AG09319 (cell line): ENCODE data around the gene MEX3D.

Experiments
- DNase-seq: peaks from one replicate; pipeline ENCODE4 v3.0.0-alpha.2; 2010; ENCODE audit warnings: low read depth; ENCODE audit errors: extremely low read depth
- CTCF ChIP-seq: IDR thresholded peaks from 2 replicates; pipeline ENCODE4 v1.5.1; 2011; ENCODE audit warnings: low read depth, mild to moderate bottlenecking, inconsistent platforms, low read length, moderate library complexity

Gene MEX3D

DNA sequence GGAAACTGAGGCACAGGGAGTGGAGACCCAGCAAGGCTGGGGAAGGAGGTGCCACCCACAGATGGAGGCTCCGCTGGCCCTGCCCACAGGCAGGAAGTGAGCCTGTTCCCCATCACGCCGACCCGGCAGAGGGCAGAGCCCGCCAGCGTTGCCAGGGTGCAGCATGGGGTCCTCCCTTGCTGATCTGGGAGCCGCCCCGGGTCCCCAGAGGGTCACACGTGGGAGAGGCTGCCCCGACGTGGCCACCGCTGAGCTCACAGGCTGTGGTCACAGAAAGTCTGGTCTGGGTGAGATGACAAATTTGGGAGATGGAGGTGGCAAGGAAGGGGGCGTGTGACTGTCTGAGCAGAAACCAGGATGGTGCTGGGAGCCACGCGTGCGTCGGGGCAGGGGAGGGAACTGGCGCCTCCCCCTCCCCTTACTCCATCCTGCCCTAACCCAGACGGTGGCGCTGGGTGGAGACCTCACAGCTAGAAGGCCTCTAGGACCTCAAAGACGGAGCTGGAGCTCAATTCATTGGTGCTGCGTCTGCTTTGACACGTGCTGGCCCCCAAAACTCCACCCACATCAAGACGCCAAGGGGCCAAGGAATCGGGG, 7.7 kb downstream of the MEX3D start:
- no peak for TF ChIP-seq CTCF
- DNase-seq, result no peak

- no peak for DNase-seq
- TF ChIP-seq CTCF, result no peak
These were observed 9.6 kb downstream of the MEX3D start for GRCh38 chr19:1558552-1558951.

DNA sequence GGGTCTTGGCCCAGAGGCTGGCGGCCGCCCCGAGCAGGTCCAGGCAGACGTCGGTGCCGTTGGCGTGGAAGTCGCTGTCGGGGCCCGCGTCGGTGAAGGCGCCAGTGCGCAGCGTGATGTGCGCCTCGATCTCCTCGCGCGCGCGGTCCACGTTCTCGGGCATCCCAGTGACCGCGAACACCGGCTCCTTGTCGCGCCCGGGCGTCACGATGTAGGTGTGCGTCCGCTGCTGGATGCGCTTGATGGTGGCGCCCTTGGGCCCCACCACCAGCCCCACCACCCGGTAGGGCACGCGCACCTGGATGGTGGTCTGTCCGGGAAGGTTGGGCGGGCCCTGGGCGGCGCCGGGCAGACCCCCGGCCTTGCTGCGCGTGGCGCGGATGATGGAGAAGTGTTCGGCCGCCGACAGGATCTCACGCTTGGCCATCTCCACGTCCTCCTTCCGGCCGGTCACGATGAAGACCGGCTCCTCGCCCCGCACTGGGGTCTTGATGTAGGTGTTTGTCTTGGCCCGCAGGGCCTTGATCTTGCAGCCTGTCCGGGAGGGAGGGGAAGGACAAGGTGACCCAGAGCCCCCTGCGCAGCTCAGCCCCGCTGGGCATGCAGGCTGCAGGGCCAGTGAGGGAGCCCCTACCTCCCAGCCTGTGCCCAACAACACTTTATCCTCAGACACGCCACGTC, 11.6 kb downstream of the MEX3D start:
- TF ChIP-seq CTCF, result no peak
- DNase-seq, result no peak

- TF ChIP-seq CTCF, result no peak
These were observed 12.4 kb downstream of the MEX3D start for GRCh38 chr19:1555487-1556389.

DNA sequence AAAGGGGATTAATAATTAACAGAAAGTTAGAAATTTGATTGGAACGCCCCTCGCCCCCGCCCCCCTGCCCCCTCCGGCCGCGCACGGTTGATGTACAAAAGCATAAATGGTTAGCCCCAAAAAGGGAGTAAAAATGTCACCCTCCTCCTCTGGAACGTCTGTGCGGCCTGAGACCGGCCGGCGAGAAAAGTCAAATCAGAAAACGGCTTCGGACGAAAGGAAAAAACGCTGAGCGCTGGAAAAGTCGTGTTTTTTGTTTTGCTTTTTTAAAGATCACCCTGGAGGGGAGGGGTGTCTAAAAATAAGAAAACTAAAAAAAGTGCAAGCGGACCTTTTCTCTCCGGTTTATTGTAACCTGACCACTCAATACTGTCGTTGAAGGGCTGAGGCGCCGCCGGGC, 13.2 kb downstream of the MEX3D start:
- TF ChIP-seq CTCF, result no peak

More at GRCh38 chr19:1555487-1556389, 12.4 kb downstream of the MEX3D start:
- DNase-seq, result no peak

DNA sequence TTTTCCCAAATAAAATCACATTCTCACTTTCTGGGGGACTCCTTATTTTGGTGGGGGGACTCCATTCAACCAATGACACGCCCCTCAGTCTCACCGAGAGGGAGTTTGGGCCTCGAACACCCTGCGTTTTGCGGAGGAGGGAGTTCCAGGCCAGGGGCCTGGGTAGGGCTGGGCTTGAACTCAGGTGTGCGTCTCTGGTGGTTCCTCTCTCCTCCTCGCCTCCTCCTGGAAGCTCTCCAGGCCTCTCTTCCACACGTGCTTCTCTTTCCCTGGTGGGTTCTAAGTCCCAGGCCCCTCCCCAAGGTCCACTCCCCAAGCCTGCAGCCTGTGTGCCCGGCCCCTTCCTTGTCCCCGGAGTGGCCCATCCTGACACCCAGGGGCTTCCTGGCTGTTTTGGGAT, 14.7 kb downstream of the MEX3D start:
- no peak for TF ChIP-seq CTCF
- no peak for DNase-seq

More for the DNA sequence above, 13.2 kb downstream of the MEX3D start:
- no peak for DNase-seq
